Naive thymus-derived CD4-positive, alpha-beta T cell (primary cell): ENCODE data around the gene FRMD4B. TPM values are rescaled to one million over a fixed set of nuclear protein-coding genes. Genes with fewer than 3 reads are reported as not detected.
"Not testable (repeated sequence)": the region's sequence is repeated elsewhere in the genome, so short reads cannot be mapped to it uniquely, and the experiment has no call there.

Experiments
- ATAC-seq: fragments of 150-1000 bp; cut with Tn5 transposase; 2 replicates; pipeline ENCODE4 v1.10.0; 2021; ENCODE audit warnings: mild to moderate bottlenecking, moderate library complexity
- CTCF ChIA-PET: fragments of 350-600 bp; sonication (Branson Sonifier 250); formaldehyde crosslinking; loops from one replicate; lab custom pipeline; 2021; ENCODE audit warnings: antibody characterized with exemption; lab: Charles Lee
- POLR2A ChIA-PET: fragments of 350-600 bp; sonication (Branson Sonifier 250); formaldehyde crosslinking; loops from one replicate; lab custom pipeline; 2021; ENCODE audit warnings: antibody characterized with exemption, inconsistent platforms; lab: Charles Lee
- DNase-seq, 9 donors: peaks; one replicate each; pipeline versions ENCODE4 v3.0.0 to v3.0.0-alpha.2; 2020 to 2022; ENCODE audit warnings: mixed read lengths in 1 of 9
- H3K27ac ChIP-seq: one replicate; pipeline ENCODE4 v1.7.0; 2013; ENCODE audit warnings: mild to moderate bottlenecking, low read depth, low read length, moderate library complexity
- H3K27me3 ChIP-seq, 2 donors: one replicate each; pipeline ENCODE4 v1.7.0; 2013; ENCODE audit warnings: low read length in 2 of 2, mild to moderate bottlenecking in 2 of 2, moderate library complexity in 2 of 2; ENCODE audit not compliant: control insufficient read depth in 2 of 2, insufficient read depth in 2 of 2
- H3K36me3 ChIP-seq, 3 experiments: 1 replicate in 2 of 3; 2 replicates in 1 of 3; pipeline ENCODE4 v1.7.0; 2013; ENCODE audit warnings: low read length in 3 of 3, mild to moderate bottlenecking in 3 of 3, moderate library complexity in 1 of 3; ENCODE audit not compliant: insufficient read depth in 3 of 3, control insufficient read depth in 2 of 3
- H3K4me1 ChIP-seq, 2 donors: one replicate each; pipeline ENCODE4 v1.7.0; 2013; ENCODE audit warnings: low read length in 2 of 2, mild to moderate bottlenecking in 2 of 2, moderate library complexity in 1 of 2; ENCODE audit not compliant: control insufficient read depth in 2 of 2, insufficient read depth in 2 of 2
- H3K4me3 ChIP-seq: 2 replicates; pipeline ENCODE4 v1.7.0; 2013; ENCODE audit warnings: mild to moderate bottlenecking, low read length
- H3K9me3 ChIP-seq, 3 experiments: 1 replicate in 2 of 3; 2 replicates in 1 of 3; pipeline ENCODE4 v1.7.0; 2013; ENCODE audit warnings: low read length in 3 of 3; ENCODE audit not compliant: control insufficient read depth in 2 of 3
- H3K27ac Mint-ChIP-seq, 9 donors: one replicate each; pipeline ENCODE4 v1.8.0; 2020 to 2022; ENCODE audit warnings: mixed read lengths in 9 of 9, mild to moderate bottlenecking in 8 of 9, moderate library complexity in 5 of 9, inconsistent platforms in 2 of 9
- H3K27me3 Mint-ChIP-seq, 5 donors: one replicate each; pipeline ENCODE4 v1.8.0; 2021 to 2022; ENCODE audit warnings: mixed read lengths in 5 of 5, mild to moderate bottlenecking in 1 of 5
- H3K36me3 Mint-ChIP-seq, 5 donors: one replicate each; pipeline ENCODE4 v1.8.0; 2020 to 2022; ENCODE audit warnings: mixed read lengths in 5 of 5, mild to moderate bottlenecking in 3 of 5, inconsistent platforms in 1 of 5
- H3K4me1 Mint-ChIP-seq, 7 donors: one replicate each; pipeline ENCODE4 v1.8.0; 2020 to 2022; ENCODE audit warnings: mixed read lengths in 7 of 7, mild to moderate bottlenecking in 3 of 7, inconsistent platforms in 1 of 7
- H3K4me3 Mint-ChIP-seq, 10 donors: one replicate each; pipeline ENCODE4 v1.8.0; 2020 to 2022; ENCODE audit warnings: mild to moderate bottlenecking in 10 of 10, mixed read lengths in 10 of 10, moderate library complexity in 6 of 10, inconsistent platforms in 2 of 10
- H3K9me3 Mint-ChIP-seq, 11 donors: one replicate each; pipeline ENCODE4 v1.8.0; 2020 to 2022; ENCODE audit warnings: mixed read lengths in 11 of 11, mild to moderate bottlenecking in 4 of 11, inconsistent platforms in 1 of 11, moderate library complexity in 1 of 11
- intact Hi-C, 2 donors: fragments of 100-400 bp; cut with micrococcal nuclease; formaldehyde crosslinking; loops; one replicate each; pipeline ENCODE4 v1.15.1; 2023
- polyA plus RNA-seq, 2 donors: library from polyadenylated mRNA; unstranded; fragments of 300-500 nt; fragmentation: Illumina TruSeq; gene quantifications; one replicate each; pipeline ENCODE4 v1.2.3, GENCODE V29; 2021
- total RNA-seq, 6 experiments: library from RNA in 5 of 6; stranded (reverse) in 5 of 6; gene quantifications; 1 replicate in 5 of 6; 2 replicates in 1 of 6; pipeline ENCODE4 v1.2.3 and lab custom pipeline; 2021 to 2026

The FRMD4B gene
- total and polyA plus RNA-seq, 7 experiments from 2014 or later = 0.59 to 32.2 (median 5.6) TPM; not detected in 1

DNA sequence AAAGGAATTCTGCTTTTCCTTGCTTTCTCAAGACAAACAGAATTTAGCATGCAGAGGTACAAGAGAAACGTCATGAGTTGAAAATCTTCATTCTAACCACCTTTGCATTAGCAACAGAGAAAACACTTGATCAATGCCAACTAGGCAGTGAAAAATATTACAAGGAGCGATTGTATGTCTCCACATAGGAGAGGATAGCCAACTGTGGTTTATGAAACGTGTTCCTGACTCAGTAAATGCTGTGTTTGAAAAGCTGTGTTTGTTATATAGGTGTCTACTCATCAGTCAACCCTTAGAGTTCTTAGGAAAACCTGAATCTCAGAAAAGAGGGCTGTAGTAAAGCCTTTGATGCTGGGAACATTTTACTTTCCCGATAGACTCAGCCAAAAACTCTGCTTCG, 102.4 kb downstream of the FRMD4B start:
- POLR2A ChIA-PET = no interaction called here
- H3K27ac ChIP-seq = no peak overlapping the region
- Mint-ChIP-seq H3K36me3 (no peaks in the 10 kb centered on the region), H3K27me3 (no peaks in the 10 kb centered on the region), H3K4me1 (peaks cover 5 to 10% (median 9%) of the 10 kb centered on the region in 7 donors), H3K27ac (no peak overlapping the region), H3K4me3 (no peak overlapping the region), H3K9me3 (no peaks in the 10 kb centered on the region)
- CTCF ChIA-PET = no interaction called here
- no peaks in the 10 kb centered on the region for H3K36me3 ChIP-seq
- peaks cover 0 to 15% of the 10 kb centered on the region in 2 donors for H3K4me1 ChIP-seq
- DNase-seq = no peak
- intact Hi-C loops = no loop called here
- no peaks in the 10 kb centered on the region for H3K27me3 ChIP-seq
- no peak for ATAC-seq
- no peaks in the 10 kb centered on the region for H3K9me3 ChIP-seq
- H3K4me3 ChIP-seq = no peak overlapping the region

DNA sequence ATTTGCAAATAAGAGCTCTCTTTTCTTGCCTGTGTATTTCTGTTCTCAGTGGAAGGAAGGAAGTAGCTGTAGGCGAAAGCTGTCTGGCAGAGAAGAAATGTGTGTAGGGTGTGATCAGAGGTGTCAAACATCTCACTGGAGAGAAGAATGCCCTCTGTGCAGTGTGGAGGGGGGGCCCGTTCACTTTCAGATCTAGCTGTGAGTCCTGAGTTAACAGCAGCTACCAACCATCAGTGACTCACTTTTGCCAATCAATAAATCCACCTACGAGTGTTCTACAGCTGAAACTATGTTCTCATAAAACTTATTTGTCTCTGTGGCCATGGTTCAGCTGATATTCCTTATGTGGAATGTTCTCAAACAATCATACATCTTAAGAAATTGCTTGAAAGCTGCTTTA, 103.7 kb downstream of the FRMD4B start:
- Histone ChIP-seq H3K36me3 (no peaks in the 10 kb centered on the region), H3K27me3 (no peaks in the 10 kb centered on the region), H3K4me1 (peaks cover 0 to 11% of the 10 kb centered on the region in 2 donors), H3K4me3 (no peak overlapping the region), H3K27ac (no peak overlapping the region), H3K9me3 (no peaks in the 10 kb centered on the region)
- H3K9me3 Mint-ChIP-seq = no peaks in the 10 kb centered on the region
- intact Hi-C loops = no loop called here
- CTCF ChIA-PET = interaction anchor here (1.4 kb wide), 1 partner anchor 24 kb away, joined by 8 read pairs; no protein-coding TSS in a partner anchor
- H3K27me3 Mint-ChIP-seq = no peaks in the 10 kb centered on the region
- POLR2A ChIA-PET = no interaction called here
- DNase-seq = peak in 1 of 9 donors; percentile 64
- ATAC-seq = peak; percentile 94
- peak overlapping the region in 4 of 9 donors; percentile 0 to 29 (median 11) for H3K27ac Mint-ChIP-seq
- H3K4me3 Mint-ChIP-seq = peak overlapping the region in 2 of 10 donors; percentile 1 to 4
- peaks cover 4 to 10% (median 5%) of the 10 kb centered on the region in 7 donors for H3K4me1 Mint-ChIP-seq
- no peaks in the 10 kb centered on the region for H3K36me3 Mint-ChIP-seq

DNA sequence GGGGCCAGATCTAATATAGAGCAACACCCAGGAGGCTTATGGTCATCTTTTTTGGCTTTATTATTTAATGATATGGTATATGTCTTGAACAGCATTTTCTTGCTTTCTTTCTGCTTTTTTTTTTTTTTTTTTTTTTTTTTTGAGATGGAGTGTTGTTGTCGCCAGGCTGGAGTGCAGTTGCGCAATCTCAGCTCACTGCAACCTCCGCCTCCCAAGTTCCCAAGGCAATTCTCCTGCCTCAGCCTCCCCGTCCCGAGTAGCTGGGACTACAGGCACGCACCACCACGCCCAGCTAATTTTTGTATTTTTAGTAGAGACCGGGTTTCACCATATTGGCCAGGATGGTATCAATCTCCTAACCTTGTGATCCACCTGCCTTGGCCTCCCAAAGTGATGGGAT, 108.5 kb downstream of the FRMD4B start:
- H3K4me3 Mint-ChIP-seq, H3K4me1 ChIP-seq, H3K9me3 ChIP-seq, ATAC-seq, H3K4me3 ChIP-seq, DNase-seq, H3K27me3 Mint-ChIP-seq, H3K27me3 ChIP-seq, H3K9me3 Mint-ChIP-seq, H3K27ac ChIP-seq, H3K36me3 Mint-ChIP-seq, POLR2A ChIA-PET, H3K36me3 ChIP-seq, intact Hi-C loops, H3K27ac Mint-ChIP-seq: not testable (repeated sequence)
- peaks cover 4 to 10% (median 5%) of the 10 kb centered on the region in 7 donors for H3K4me1 Mint-ChIP-seq
- CTCF ChIA-PET = interaction anchor here (0.6 kb wide), 1 partner anchor 131 kb away, joined by 3 read pairs; no protein-coding TSS in a partner anchor

- Histone ChIP-seq H3K27ac (no peak overlapping the region), H3K36me3 (no peaks in the 10 kb centered on the region), H3K4me1 (peaks cover 0 to 5% of the 10 kb centered on the region in 2 donors), H3K27me3 (no peaks in the 10 kb centered on the region), H3K9me3 (no peaks in the 10 kb centered on the region), H3K4me3 (no peak overlapping the region)
- Mint-ChIP-seq H3K9me3 (no peaks in the 10 kb centered on the region), H3K4me1 (peaks cover under 1 to 5% (median 1%) of the 10 kb centered on the region in 7 donors), H3K27me3 (no peaks in the 10 kb centered on the region), H3K4me3 (no peak overlapping the region), H3K27ac (no peak overlapping the region), H3K36me3 (no peaks in the 10 kb centered on the region)
- ChIA-PET POLR2A (no interaction called here), CTCF (no interaction called here)
- no peak for ATAC-seq
- intact Hi-C loops = no loop called here
- DNase-seq = no peak
Observed at GRCh38 chr3:69276884-69277283, 109.0 kb downstream of the FRMD4B start.

- H3K36me3 Mint-ChIP-seq, H3K4me1 Mint-ChIP-seq, H3K27ac ChIP-seq, H3K36me3 ChIP-seq, H3K27me3 ChIP-seq, POLR2A ChIA-PET, DNase-seq, ATAC-seq, intact Hi-C loops, H3K9me3 ChIP-seq, H3K9me3 Mint-ChIP-seq, H3K4me1 ChIP-seq, H3K27ac Mint-ChIP-seq, H3K4me3 ChIP-seq, H3K27me3 Mint-ChIP-seq, H3K4me3 Mint-ChIP-seq, CTCF ChIA-PET: not testable (repeated sequence)
Observed at GRCh38 chr3:69276191-69276590, 109.7 kb downstream of the FRMD4B start.

GRCh38 chr3:69273896-69274295, 112.0 kb downstream of the FRMD4B start:
- intact Hi-C loops = no loop called here
- no peaks in the 10 kb centered on the region for H3K4me1 Mint-ChIP-seq
- H3K9me3 Mint-ChIP-seq = no peaks in the 10 kb centered on the region
- H3K36me3 Mint-ChIP-seq = no peaks in the 10 kb centered on the region
- no peak for ATAC-seq
- no peak overlapping the region for H3K4me3 Mint-ChIP-seq
- Histone ChIP-seq H3K27me3 (no peaks in the 10 kb centered on the region), H3K9me3 (no peaks in the 10 kb centered on the region), H3K36me3 (no peaks in the 10 kb centered on the region), H3K4me1 (no peaks in the 10 kb centered on the region), H3K27ac (no peak overlapping the region), H3K4me3 (no peak overlapping the region)
- ChIA-PET POLR2A (no interaction called here), CTCF (no interaction called here)
- no peak for DNase-seq
- no peak overlapping the region for H3K27ac Mint-ChIP-seq
- H3K27me3 Mint-ChIP-seq = no peaks in the 10 kb centered on the region

DNA sequence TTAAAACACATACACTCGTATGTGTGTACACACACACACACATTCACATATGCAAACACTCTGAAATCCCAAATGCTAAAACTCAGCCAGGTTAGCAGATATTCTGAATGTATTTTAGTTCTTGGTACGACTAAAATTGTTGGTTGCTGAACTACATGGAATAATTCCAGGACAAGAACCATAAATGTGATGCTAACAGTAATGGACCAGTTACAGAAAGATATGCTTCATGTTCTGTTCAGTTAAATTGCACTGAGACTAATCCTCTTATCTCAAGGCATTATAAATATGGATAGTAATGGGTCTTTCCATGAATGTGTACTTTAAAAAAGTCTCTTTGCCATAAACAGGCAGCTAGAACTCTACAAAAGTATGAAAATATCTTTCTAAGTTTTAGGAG, 113.3 kb downstream of the FRMD4B start:
- intact Hi-C loops = no loop called here
- Histone ChIP-seq H3K9me3 (no peaks in the 10 kb centered on the region), H3K27me3 (no peaks in the 10 kb centered on the region), H3K4me1 (no peaks in the 10 kb centered on the region), H3K36me3 (no peaks in the 10 kb centered on the region), H3K4me3 (no peak overlapping the region), H3K27ac (no peak overlapping the region)
- no peak for ATAC-seq
- Mint-ChIP-seq H3K4me1 (no peaks in the 10 kb centered on the region), H3K9me3 (no peaks in the 10 kb centered on the region), H3K4me3 (no peak overlapping the region), H3K27ac (no peak overlapping the region), H3K36me3 (no peaks in the 10 kb centered on the region), H3K27me3 (no peaks in the 10 kb centered on the region)
- DNase-seq = no peak
- ChIA-PET CTCF (no interaction called here), POLR2A (no interaction called here)
